SK-N-MC (cell line): ENCODE results near the gene TNFRSF18.
"Not testable (repeated sequence)": the region's sequence is repeated elsewhere in the genome, so short reads cannot be mapped to it uniquely, and the experiment has no call there.

ENCODE experiments used
- DNase-seq: peaks from one replicate; pipeline ENCODE4 v3.0.0-alpha.2; 2011; ENCODE audit warnings: low read depth, low spot score
- H3K27ac ChIP-seq: fragments of 200-600 bp; sonication (generic); 2 replicates; pipeline ENCODE4 v1.5.1; 2016; ENCODE audit warnings: mixed run types
- H3K36me3 ChIP-seq: fragments of 200-600 bp; sonication (generic); 2 replicates; pipeline ENCODE4 v1.6.1; 2017; ENCODE audit warnings: antibody characterized with exemption, low read length, mixed read lengths; ENCODE audit not compliant: insufficient read depth
- H3K4me3 ChIP-seq: fragments of 200-600 bp; sonication (generic); 2 replicates; pipeline ENCODE4 v1.5.1; 2016
- H3K9ac ChIP-seq: fragments of 200-600 bp; sonication (generic); 2 replicates; pipeline ENCODE4 v1.8.0; 2017; ENCODE audit warnings: mixed run types, mixed read lengths; ENCODE audit not compliant: insufficient read length
- H3K9me3 ChIP-seq: fragments of 200-600 bp; sonication (generic); 2 replicates; pipeline ENCODE4 v1.6.1; 2017; ENCODE audit warnings: low read depth, mild to moderate bottlenecking, antibody characterized with exemption, low read length, moderate library complexity, mixed read lengths
- EZH2 ChIP-seq: fragments of 200-600 bp; sonication (generic); IDR thresholded peaks from one replicate; pipeline ENCODE4 v1.6.1; 2017; ENCODE audit warnings: antibody characterized with exemption
- FOXP2 ChIP-seq: optimal IDR thresholded peaks from 2 replicates; pipeline ENCODE3; 2011; ENCODE audit warnings: mild to moderate bottlenecking, moderate library complexity; ENCODE audit not compliant: insufficient read depth; ENCODE audit errors: extremely low read length, control extremely low read depth
- POLR2AphosphoS5 ChIP-seq: IDR thresholded peaks from 2 replicates; pipeline ENCODE4 v1.6.1; 2012; ENCODE audit warnings: mild to moderate bottlenecking, low read depth, low read length, borderline replicate concordance

TNFRSF18 gene

DNA sequence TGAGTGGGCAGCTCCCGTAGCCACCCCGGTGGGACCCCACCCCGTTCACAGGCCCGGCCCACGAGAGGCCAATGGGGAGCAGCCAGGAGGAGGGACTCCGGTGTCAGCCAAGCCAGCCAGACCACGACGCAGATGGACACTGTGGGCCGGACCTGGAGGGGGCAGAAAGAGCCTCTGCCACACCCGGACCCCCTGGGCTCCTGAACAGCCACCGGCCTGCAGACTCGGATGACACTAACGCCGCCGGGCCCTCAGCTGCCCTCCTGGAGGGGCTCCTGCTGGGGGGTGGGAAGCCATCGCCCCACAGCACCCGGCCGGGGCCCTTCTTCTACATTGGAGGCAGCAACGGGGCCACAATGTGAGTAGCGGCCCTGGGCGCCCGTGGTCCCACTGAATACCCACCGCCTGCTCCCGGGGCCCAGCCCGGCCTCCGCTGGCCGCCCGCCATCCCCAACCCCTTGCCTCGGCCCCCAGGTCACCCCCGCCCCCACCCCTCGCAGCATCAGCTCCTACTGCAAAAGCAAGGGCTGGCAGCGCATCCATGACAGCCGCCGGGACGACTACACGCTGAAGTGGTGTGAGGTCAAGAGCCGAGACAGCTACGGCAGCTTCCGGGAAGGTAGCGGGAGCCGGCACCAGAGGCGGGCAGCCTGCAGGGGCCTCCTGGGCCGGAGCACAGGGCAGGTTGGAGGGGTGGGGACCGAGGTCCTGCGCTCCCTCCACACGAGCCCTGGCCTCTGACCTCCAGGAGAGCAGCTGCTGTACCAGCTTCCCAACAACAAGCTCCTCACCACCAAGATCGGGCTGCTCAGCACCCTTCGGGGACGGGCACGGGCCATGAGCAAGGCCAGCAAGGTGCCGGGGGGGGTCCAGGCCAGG lies 26.2 kb downstream of the TNFRSF18 start:
- Histone ChIP-seq H3K36me3 (no peaks in the 10 kb centered on the region), H3K4me3 (no peak overlapping the region), H3K27ac (no peak overlapping the region), H3K9me3 (no peaks in the 10 kb centered on the region), H3K9ac (no peak overlapping the region)
- no peak for DNase-seq
- TF ChIP-seq FOXP2 (no peak), POLR2AphosphoS5 (no peak), EZH2 (no peak)

- H3K36me3 ChIP-seq = no peaks in the 10 kb centered on the region
- no peak overlapping the region for H3K4me3 ChIP-seq
- no peak for DNase-seq
- H3K27ac ChIP-seq = no peak overlapping the region
- H3K9me3 ChIP-seq = no peaks in the 10 kb centered on the region
- TF ChIP-seq POLR2AphosphoS5 (no peak), FOXP2 (no peak), EZH2 (no peak)
- no peak overlapping the region for H3K9ac ChIP-seq
These were observed 26.9 kb downstream of the TNFRSF18 start for GRCh38 chr1:1179346-1179982.

GRCh38 chr1:1178794-1179331 lies 27.5 kb downstream of the TNFRSF18 start:
- DNase-seq = no peak
- Histone ChIP-seq H3K9ac (no peak overlapping the region), H3K27ac (no peak overlapping the region), H3K36me3 (no peaks in the 10 kb centered on the region), H3K4me3 (no peak overlapping the region), H3K9me3 (no peaks in the 10 kb centered on the region)
- TF ChIP-seq POLR2AphosphoS5 (no peak), EZH2 (no peak), FOXP2 (no peak)

DNA sequence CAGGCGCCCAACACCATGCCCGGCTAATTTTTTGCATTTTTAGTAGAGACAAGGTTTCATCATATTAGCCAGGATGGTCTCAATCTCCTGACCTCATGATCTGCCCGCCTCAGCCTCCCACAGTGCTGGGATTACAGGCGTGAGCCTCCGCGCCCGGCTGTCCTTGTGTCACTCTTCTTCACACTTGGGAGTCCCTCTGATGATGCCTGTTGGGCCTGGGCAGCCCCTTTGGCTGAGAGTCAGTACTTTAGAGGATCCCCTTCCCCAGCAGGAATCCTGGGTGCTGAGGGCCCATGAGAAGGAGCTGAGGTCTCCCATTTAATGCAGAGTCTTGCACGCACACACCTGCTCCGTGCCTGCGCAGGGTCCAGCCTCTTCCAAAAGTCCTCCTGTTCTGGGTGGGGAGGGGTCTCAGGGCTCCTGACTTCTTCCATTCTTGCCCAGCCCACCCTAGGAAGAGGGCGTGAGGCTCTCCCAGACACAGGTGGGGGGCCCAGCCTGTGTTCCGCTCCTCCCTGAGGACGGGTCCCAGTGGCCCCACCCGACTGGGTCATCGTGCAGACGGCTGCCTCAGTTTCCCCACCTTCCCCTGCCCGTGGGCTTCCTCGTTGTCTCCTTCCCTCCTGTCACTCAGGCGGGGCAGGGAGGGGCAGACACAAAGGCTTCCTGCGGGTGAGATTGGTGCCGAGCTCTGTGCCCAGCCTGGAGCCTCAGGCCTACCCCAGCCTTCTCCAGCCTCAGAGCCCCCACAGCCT lies 28.8 kb downstream of the TNFRSF18 start:
- no peak overlapping the region for H3K9ac ChIP-seq
- no peak for DNase-seq
- no peaks in the 10 kb centered on the region for H3K36me3 ChIP-seq
- TF ChIP-seq FOXP2 (no peak), EZH2 (no peak), POLR2AphosphoS5 (no peak)
- H3K4me3 ChIP-seq = no peak overlapping the region
- H3K9me3 ChIP-seq = no peaks in the 10 kb centered on the region
- no peak overlapping the region for H3K27ac ChIP-seq

GRCh38 chr1:1176931-1177330 lies 29.5 kb downstream of the TNFRSF18 start:
- Histone ChIP-seq H3K27ac (no peak overlapping the region), H3K9ac (no peak overlapping the region), H3K9me3 (no peaks in the 10 kb centered on the region), H3K4me3 (no peak overlapping the region), H3K36me3 (no peaks in the 10 kb centered on the region)
- DNase-seq = no peak
- TF ChIP-seq POLR2AphosphoS5 = no peak
- TF ChIP-seq EZH2 = no peak

DNA sequence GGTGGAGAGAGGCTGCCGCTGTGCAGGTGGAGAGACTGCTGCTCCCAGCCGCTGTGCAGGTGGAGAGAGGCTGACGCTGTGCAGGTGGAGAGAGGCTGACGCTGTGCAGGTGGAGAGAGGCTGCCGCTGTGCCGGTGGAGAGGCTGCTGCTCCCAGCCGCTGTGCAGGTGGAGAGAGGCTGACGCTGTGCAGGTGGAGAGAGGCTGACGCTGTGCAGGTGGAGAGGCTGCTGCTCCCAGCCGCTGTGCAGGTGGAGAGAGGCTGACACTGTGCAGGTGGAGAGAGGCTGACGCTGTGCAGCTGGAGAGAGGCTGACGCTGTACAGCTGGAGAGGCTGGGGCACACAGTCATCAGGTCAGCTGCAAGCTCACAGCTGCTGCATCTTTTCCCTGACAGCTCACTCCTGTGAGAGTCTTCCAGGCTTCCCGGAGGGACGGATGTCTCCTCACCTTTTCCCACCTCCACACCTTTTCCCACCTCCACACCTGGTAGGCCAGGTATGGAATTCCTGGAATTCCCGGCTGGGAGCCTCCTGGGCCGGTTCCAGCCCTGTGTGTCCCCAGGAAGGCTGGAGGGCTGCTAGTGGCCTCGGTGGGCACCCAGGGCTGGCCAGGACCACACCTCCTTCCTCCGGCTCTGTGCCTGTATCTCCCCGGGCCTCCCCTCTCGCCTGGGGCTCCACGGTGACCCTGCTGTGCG lies 30.2 kb downstream of the TNFRSF18 start:
- not testable (repeated sequence) for H3K9ac ChIP-seq, H3K36me3 ChIP-seq, H3K9me3 ChIP-seq, H3K27ac ChIP-seq, H3K4me3 ChIP-seq, DNase-seq

- Histone ChIP-seq H3K4me3 (no peak overlapping the region), H3K36me3 (no peaks in the 10 kb centered on the region), H3K27ac (no peak overlapping the region), H3K9me3 (no peaks in the 10 kb centered on the region), H3K9ac (no peak overlapping the region)
- no peak for DNase-seq
- no peak for TF ChIP-seq EZH2
- TF ChIP-seq POLR2AphosphoS5 = no peak
- TF ChIP-seq FOXP2 = no peak
These were observed 30.9 kb downstream of the TNFRSF18 start for GRCh38 chr1:1175221-1176062.
